HepG2 (cell line): Measurements from ENCODE around the gene ZFHX3. TPM values are rescaled to one million over a fixed set of nuclear protein-coding genes. Genes with fewer than 3 reads are reported as not detected.

ENCODE experiments used
- ATF3 ChIP-seq: sonication (generic); formaldehyde crosslinking; IDR thresholded peaks from 2 replicates; pipeline ENCODE4 v1.4.0; 2020; ENCODE audit warnings: missing genetic modification reagents
- BATF2 ChIP-seq: sonication (generic); formaldehyde crosslinking; IDR thresholded peaks from 2 replicates; pipeline ENCODE4 v1.8.0; 2022; ENCODE audit warnings: mild to moderate bottlenecking, missing genetic modification reagents, moderate library complexity
- BORCS8-MEF2B ChIP-seq: sonication (generic); formaldehyde crosslinking; IDR thresholded peaks from 2 replicates; pipeline ENCODE4 v1.8.0; 2022; ENCODE audit warnings: mild to moderate bottlenecking, missing genetic modification reagents
- CAMTA2 ChIP-seq: sonication (generic); formaldehyde crosslinking; IDR thresholded peaks from 2 replicates; pipeline ENCODE4 v1.4.0; 2020; ENCODE audit warnings: mild to moderate bottlenecking, missing genetic modification reagents, borderline replicate concordance
- CEBPZ ChIP-seq: IDR thresholded peaks from 2 replicates; pipeline ENCODE4 v1.6.1; 2012; ENCODE audit warnings: low read length, improper control_type of control experiment
- CENPBD1 ChIP-seq: sonication (generic); formaldehyde crosslinking; IDR thresholded peaks from 2 replicates; pipeline ENCODE4 v1.8.0; 2022; ENCODE audit warnings: missing genetic modification reagents, low read depth, mild to moderate bottlenecking, borderline replicate concordance
- EEA1 ChIP-seq: sonication (generic); formaldehyde crosslinking; IDR thresholded peaks from 2 replicates; pipeline ENCODE4 v1.5.1; 2020; ENCODE audit warnings: mild to moderate bottlenecking, missing genetic modification reagents, borderline replicate concordance
- KLF13 ChIP-seq: sonication (generic); formaldehyde crosslinking; IDR thresholded peaks from 2 replicates; pipeline ENCODE4 v1.4.0; 2020; ENCODE audit warnings: mild to moderate bottlenecking, missing genetic modification reagents
- MED8 ChIP-seq: sonication (generic); formaldehyde crosslinking; IDR thresholded peaks from 2 replicates; pipeline ENCODE4 v1.8.1; 2023; ENCODE audit warnings: mild to moderate bottlenecking, missing genetic modification reagents; ENCODE audit not compliant: insufficient replicate concordance
- NONO ChIP-seq, 2 experiments: fragments of 450-650 bp in 1 of 2; sonication (generic) in 1 of 2; formaldehyde crosslinking in 1 of 2; IDR thresholded peaks in 1 of 2; conservative IDR thresholded peaks in 1 of 2; 2 replicates each; pipeline versions ENCODE4 v1.6.1 to v1.8.0; 2017 to 2022; ENCODE audit warnings: mild to moderate bottlenecking in 1 of 2, missing genetic modification reagents in 1 of 2, moderate library complexity in 1 of 2
- PRDM4 ChIP-seq: sonication (generic); formaldehyde crosslinking; IDR thresholded peaks from 2 replicates; pipeline ENCODE4 v1.9.0; 2021; ENCODE audit warnings: missing genetic modification reagents, borderline replicate concordance
- PREB ChIP-seq: sonication (generic); formaldehyde crosslinking; IDR thresholded peaks from 2 replicates; pipeline ENCODE4 v1.4.0; 2020; ENCODE audit warnings: missing genetic modification reagents
- RXRB ChIP-seq: IDR thresholded peaks from 2 replicates; pipeline ENCODE4 v1.6.1; 2016; ENCODE audit warnings: borderline replicate concordance, missing genetic modification reagents, missing compliant biosample characterization
- SIX1 ChIP-seq: sonication (generic); formaldehyde crosslinking; IDR thresholded peaks from 2 replicates; pipeline ENCODE4 v1.4.0; 2020; ENCODE audit warnings: missing genetic modification reagents, borderline replicate concordance
- TEAD3 ChIP-seq: optimal IDR thresholded peaks from 2 replicates; pipeline ENCODE3; 2016; ENCODE audit warnings: borderline replicate concordance
- TRIM22 ChIP-seq: fragments of 450-650 bp; IDR thresholded peaks from 2 replicates; pipeline ENCODE4 v1.6.1; 2017
- ZFP90 ChIP-seq: sonication (generic); formaldehyde crosslinking; IDR thresholded peaks from 2 replicates; pipeline ENCODE4 v1.8.0; 2022; ENCODE audit warnings: missing genetic modification reagents, mild to moderate bottlenecking, inconsistent platforms, borderline replicate concordance
- ZNF878 ChIP-seq: sonication (generic); formaldehyde crosslinking; IDR thresholded peaks from 2 replicates; pipeline ENCODE4 v1.8.1; 2023; ENCODE audit warnings: mild to moderate bottlenecking, missing genetic modification reagents, moderate library complexity
- polyA plus RNA-seq, 8 experiments: library from polyadenylated mRNA; depleted of rRNA in 3 of 8; stranded (reverse) in 7 of 8; unstranded in 1 of 8; fragments of >200 nt; fragmentation: Illumina TruSeq in 4 of 8; extraction: Trizol in 4 of 8; gene quantifications; 2 replicates each; pipeline versions ENCODE4 v1.2.1 to v1.2.3, GENCODE V29; 2011 to 2016; ENCODE audit warnings: low read depth in 4 of 8, missing spikeins in 1 of 8, mixed read lengths in 1 of 8; ENCODE audit not compliant: insufficient read depth in 1 of 8
- total RNA-seq, 5 experiments: library from RNA; depleted of rRNA; stranded (reverse); fragments of >200 nt; fragmentation: Illumina TruSeq; extraction: Trizol; gene quantifications; 2 replicates each; pipeline ENCODE4 v1.2.3, GENCODE V29; 2016; ENCODE audit warnings: low read depth in 1 of 5

ZFHX3 gene
- total and polyA plus RNA-seq, 2 of the 13 experiments (the other 11 are each of a cell fraction or from before 2014, with no cell fraction given) = 5.0 to 6.0 TPM

GRCh38 chr16:73071131-73071940, 23.4 kb upstream of the ZFHX3 start (continued):
- TF ChIP-seq NONO (IDR thresholded peaks at IDR 0.05) (no peak), NONO (CRISPR knock-in tag; conservative IDR thresholded peaks at IDR 0.05) (0 out of 2 replicates have a peak, but pooled peaks have one; percentile 28), BORCS8-MEF2B (CRISPR knock-in tag) (peak; percentile 57; the same call in 1 of the 2 replicates), KLF13 (CRISPR knock-in tag) (no peak), ZFP90 (CRISPR knock-in tag) (no peak), TRIM22 (no peak), EEA1 (CRISPR knock-in tag) (peak; percentile 51; the same call in 1 of the 2 replicates), SIX1 (CRISPR knock-in tag) (no peak), CEBPZ (no peak), RXRB (CRISPR knock-in tag) (peak; percentile 28; the same call in 1 of the 2 replicates), PREB (CRISPR knock-in tag) (no peak), ZNF878 (peak; percentile 48), BATF2 (CRISPR knock-in tag) (no peak), CAMTA2 (CRISPR knock-in tag) (no peak), ATF3 (CRISPR knock-in tag) (no peak), CENPBD1 (no peak), TEAD3 (CRISPR knock-in tag) (peak; percentile 3), PRDM4 (CRISPR knock-in tag) (no peak), MED8 (no peak)
